Panc1 (cell line): ENCODE results near the gene ICE2. TPM values are rescaled to one million over a fixed set of nuclear protein-coding genes. Genes with fewer than 3 reads are reported as not detected.

ENCODE experiments used
- ATAC-seq: fragments of 200-7000 bp; cut with Tn5 transposase; 2 replicates; pipeline ENCODE4 v1.9.1; 2020; ENCODE audit warnings: mild to moderate bottlenecking, moderate library complexity
- BruUV-seq: library from RNA; stranded (reverse); fragments of 400-500 nt; replicated peaks from 2 replicates; lab custom pipeline; 2021; lab: Mats Ljungman, UMichigan
- CTCF ChIA-PET: fragments of 300-600 bp; sonication (Branson Sonifier 250); formaldehyde crosslinking; loops from one replicate; lab custom pipeline; 2022; ENCODE audit warnings: antibody characterized with exemption; lab: Charles Lee
- POLR2A ChIA-PET: fragments of 300-600 bp; sonication (Branson Sonifier 250); formaldehyde crosslinking; loops from one replicate; lab custom pipeline; 2022; ENCODE audit warnings: antibody characterized with exemption; lab: Charles Lee
- DNase-seq: peaks from one replicate; pipeline ENCODE4 v3.0.0-alpha.2; 2010; ENCODE audit warnings: low read depth, low spot score
- H3K27ac ChIP-seq: 2 replicates; pipeline ENCODE4 v1.5.1; 2011; ENCODE audit warnings: mild to moderate bottlenecking, low read length, inconsistent platforms
- H3K27me3 ChIP-seq: fragments of 200-500 bp; sonication (Bioruptor generic); 2 replicates; pipeline ENCODE4 v1.6.0; 2014; ENCODE audit warnings: low read length, inconsistent platforms; ENCODE audit not compliant: control insufficient read depth, insufficient read depth
- H3K36me3 ChIP-seq: fragments of 200-500 bp; sonication (Bioruptor generic); 2 replicates; pipeline ENCODE4 v1.5.1; 2014; ENCODE audit warnings: inconsistent platforms, mild to moderate bottlenecking, low read length, moderate library complexity; ENCODE audit not compliant: control insufficient read depth, insufficient read depth
- H3K4me1 ChIP-seq: 2 replicates; pipeline ENCODE4 v1.5.1; 2011; ENCODE audit warnings: inconsistent platforms, mild to moderate bottlenecking, low read length, moderate library complexity; ENCODE audit not compliant: control insufficient read depth, insufficient read depth
- H3K4me3 ChIP-seq, 2 experiments: 2 replicates each; pipeline ENCODE4 v1.5.1; 2011 to 2012; ENCODE audit warnings: low read depth in 2 of 2, low read length in 2 of 2, mild to moderate bottlenecking in 2 of 2, inconsistent platforms in 1 of 2, moderate library complexity in 1 of 2
- H3K9me3 ChIP-seq: fragments of 200-500 bp; sonication (Bioruptor generic); 2 replicates; pipeline ENCODE4 v1.5.1; 2014; ENCODE audit warnings: low read depth, mild to moderate bottlenecking, inconsistent platforms, low read length, moderate library complexity; ENCODE audit not compliant: control insufficient read depth, insufficient read depth
- CTCF ChIP-seq: fragments of 450-650 bp; IDR thresholded peaks from 2 replicates; pipeline ENCODE4 v1.5.1; 2017; ENCODE audit warnings: mild to moderate bottlenecking
- POLR2AphosphoS5 ChIP-seq: IDR thresholded peaks from 2 replicates; pipeline ENCODE4 v1.6.1; 2012; ENCODE audit warnings: mild to moderate bottlenecking, low read depth, low read length, moderate library complexity
- REST ChIP-seq, 2 experiments: IDR thresholded peaks; 2 replicates each; pipeline ENCODE4 v1.6.1; 2011 to 2012; ENCODE audit warnings: low read depth in 2 of 2, control low read depth in 1 of 2, low read length in 1 of 2, mild to moderate bottlenecking in 1 of 2, moderate library complexity in 1 of 2; ENCODE audit not compliant: insufficient read depth in 1 of 2
- SIN3A ChIP-seq: IDR thresholded peaks from 2 replicates; pipeline ENCODE4 v1.6.1; 2012; ENCODE audit warnings: low read depth, mild to moderate bottlenecking, low read length, moderate library complexity, borderline replicate concordance; ENCODE audit not compliant: insufficient read depth
- TCF7L2 ChIP-seq: IDR thresholded peaks from 2 replicates; pipeline ENCODE4 v1.6.1; 2011; ENCODE audit warnings: mild to moderate bottlenecking, low read depth, low read length, inconsistent platforms
- in situ Hi-C: cut with HindIII; loops from 2 replicates; pipeline ENCODE4 v1.10.0; 2016; ENCODE audit warnings: low sequenced_read_pairs, low pct_unique_long_range_greater_than_20kb
- intact Hi-C: fragments of 100-400 bp; cut with micrococcal nuclease; formaldehyde crosslinking; loops from one replicate; pipeline ENCODE4 v1.10.0; 2022; ENCODE audit not compliant: unreplicated experiment
- total RNA-seq: library from RNA; stranded (reverse); gene quantifications from one replicate; pipeline ENCODE4 v1.2.1, GENCODE V29; 2021; ENCODE audit not compliant: unreplicated experiment

Gene ICE2
- total RNA-seq, 1 experiment from 2014 or later, result 66.2 TPM

GRCh38 chr15:60421544-60421943, 57.4 kb downstream of the ICE2 start:
- intact Hi-C loops (no loop called here), in situ Hi-C loops (no loop called here)
- ATAC-seq (no peak), DNase-seq (no peak)
- H3K4me1 ChIP-seq, result no peaks in the 10 kb centered on the region
- no peaks in the 10 kb centered on the region for H3K9me3 ChIP-seq
- H3K36me3 ChIP-seq, result 0 out of 2 replicates have a peak, but pooled peaks cover 11% of the 10 kb centered on the region
- TF ChIP-seq CTCF (no peak), TCF7L2 (no peak)
- CTCF ChIA-PET, result no interaction called here
- no peaks in the 10 kb centered on the region for H3K27me3 ChIP-seq
- H3K4me3 ChIP-seq, result no peak overlapping the region
- POLR2A ChIA-PET, result interaction anchor here (0.6 kb wide), 1 partner anchor 10 kb away, joined by 3 read pairs; no protein-coding TSS in a partner anchor
- no peak overlapping the region for H3K27ac ChIP-seq
- BruUV-seq, result no TSS peak

GRCh38 chr15:60420203-60420716, 58.7 kb downstream of the ICE2 start:
- intact Hi-C loops (no loop called here), in situ Hi-C loops (no loop called here)
- Histone ChIP-seq H3K4me3 (no peak overlapping the region), H3K27ac (no peak overlapping the region), H3K36me3 (0 out of 2 replicates have a peak, but pooled peaks cover 9% of the 10 kb centered on the region), H3K27me3 (no peaks in the 10 kb centered on the region), H3K4me1 (no peaks in the 10 kb centered on the region), H3K9me3 (no peaks in the 10 kb centered on the region)
- no peak for TF ChIP-seq SIN3A
- TF ChIP-seq CTCF, result no peak
- TF ChIP-seq TCF7L2, result no peak
- ChIA-PET CTCF (interaction anchor here (0.8 kb wide), 1 partner anchor 40 kb away, joined by 3 read pairs; no protein-coding TSS in a partner anchor), POLR2A (interaction anchor here (0.5 to 0.7 kb wide), 3 partner anchors 19 to 100 kb away, joined by 3 to 4 read pairs (median 4); no protein-coding TSS in a partner anchor)
- ATAC-seq, result no peak
- DNase-seq, result no peak
- BruUV-seq, result no TSS peak

- ChIA-PET CTCF (interaction anchor here (0.8 kb wide), 1 partner anchor 39 kb away, joined by 3 read pairs; no protein-coding TSS in a partner anchor), POLR2A (interaction anchor here (0.5 kb wide), 1 partner anchor 18 kb away, joined by 4 read pairs; no protein-coding TSS in a partner anchor)
- H3K27ac ChIP-seq, result no peak overlapping the region
- no peak for DNase-seq
- H3K27me3 ChIP-seq, result no peaks in the 10 kb centered on the region
- H3K36me3 ChIP-seq, result 0 out of 2 replicates have a peak, but pooled peaks cover 9% of the 10 kb centered on the region
- BruUV-seq, result no TSS peak
- no peak overlapping the region for H3K4me3 ChIP-seq
- TF ChIP-seq SIN3A (no peak), CTCF (no peak), REST (IDR thresholded peaks at IDR 0.05; ENCODE audit: insufficient read depth in 1 of 2, low read depth in 2 of 2, low read length in 1 of 2) (no peak), TCF7L2 (no peak), POLR2AphosphoS5 (no peak)
- intact Hi-C loops (no loop called here), in situ Hi-C loops (no loop called here)
- no peaks in the 10 kb centered on the region for H3K4me1 ChIP-seq
- no peak for ATAC-seq
- no peaks in the 10 kb centered on the region for H3K9me3 ChIP-seq
These were observed 59.2 kb downstream of the ICE2 start for GRCh38 chr15:60419753-60420152.
